ENCODE data around the gene SOHLH2.

Gene SOHLH2

GRCh38 chr13:36131222-36131930, 83.0 kb downstream of the SOHLH2 start, which contains the start of gene DCLK1:
TSS of gene DCLK1 (minus strand) at chr13:36131382.
- peak within 1 kb of the TSS; percentile 26 for H3K4me3 ChIP-seq (replicated peaks; ENCODE audit: low read depth, low read length)
- no peak for DNase-seq (ENCODE audit: extremely low read depth, low read depth)

DNA sequence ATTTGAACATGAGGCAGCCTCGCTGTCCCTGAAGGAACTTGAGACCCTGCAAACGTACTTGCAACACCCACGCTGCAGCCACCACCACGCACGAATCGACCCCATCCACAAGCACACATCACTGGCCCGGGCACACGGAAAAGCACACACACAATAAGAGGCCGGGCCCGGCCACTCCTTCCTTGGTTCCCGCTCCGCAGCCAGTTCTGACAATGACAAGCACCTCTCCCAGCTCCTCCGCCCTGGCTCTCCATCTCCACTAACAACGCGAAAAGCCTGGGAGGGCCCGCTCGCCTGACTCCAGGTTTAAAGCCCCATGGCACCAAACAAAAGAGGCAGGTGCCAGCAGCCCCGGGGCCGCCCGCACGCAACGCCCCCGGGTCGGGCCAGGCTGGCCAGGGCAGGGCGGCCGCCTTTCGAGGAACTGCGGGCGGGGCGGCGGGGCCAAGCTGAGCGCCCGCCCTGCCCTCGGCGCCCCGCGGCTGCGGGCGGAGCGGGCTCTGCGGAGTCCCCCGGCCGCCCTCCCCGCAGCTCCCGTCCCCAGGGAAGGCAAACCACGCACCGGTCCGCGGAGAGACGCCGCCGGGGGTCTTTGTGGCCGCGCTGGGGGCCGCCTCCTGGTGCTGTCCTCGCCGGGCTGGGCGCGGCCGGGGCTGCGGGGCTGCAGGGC, 83.7 kb downstream of the SOHLH2 start:
- TF ChIP-seq, protein P1, sequence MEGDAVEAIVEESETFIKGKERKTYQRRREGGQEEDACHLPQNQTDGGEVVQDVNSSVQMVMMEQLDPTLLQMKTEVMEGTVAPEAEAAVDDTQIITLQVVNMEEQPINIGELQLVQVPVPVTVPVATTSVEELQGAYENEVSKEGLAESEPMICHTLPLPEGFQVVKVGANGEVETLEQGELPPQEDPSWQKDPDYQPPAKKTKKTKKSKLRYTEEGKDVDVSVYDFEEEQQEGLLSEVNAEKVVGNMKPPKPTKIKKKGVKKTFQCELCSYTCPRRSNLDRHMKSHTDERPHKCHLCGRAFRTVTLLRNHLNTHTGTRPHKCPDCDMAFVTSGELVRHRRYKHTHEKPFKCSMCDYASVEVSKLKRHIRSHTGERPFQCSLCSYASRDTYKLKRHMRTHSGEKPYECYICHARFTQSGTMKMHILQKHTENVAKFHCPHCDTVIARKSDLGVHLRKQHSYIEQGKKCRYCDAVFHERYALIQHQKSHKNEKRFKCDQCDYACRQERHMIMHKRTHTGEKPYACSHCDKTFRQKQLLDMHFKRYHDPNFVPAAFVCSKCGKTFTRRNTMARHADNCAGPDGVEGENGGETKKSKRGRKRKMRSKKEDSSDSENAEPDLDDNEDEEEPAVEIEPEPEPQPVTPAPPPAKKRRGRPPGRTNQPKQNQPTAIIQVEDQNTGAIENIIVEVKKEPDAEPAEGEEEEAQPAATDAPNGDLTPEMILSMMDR (IDR thresholded peaks at IDR 0.05; ENCODE audit: low read depth, low read length, missing control alignments): no peak
- H3K4me3 ChIP-seq (replicated peaks; ENCODE audit: low read depth, low read length): peak overlapping the region; percentile 24
- no peak for DNase-seq (ENCODE audit: extremely low read depth, low read depth)

More at GRCh38 chr13:36131222-36131930, 83.0 kb downstream of the SOHLH2 start, which contains the start of gene DCLK1:
- TF ChIP-seq, protein P1 (IDR thresholded peaks at IDR 0.05; ENCODE audit: low read depth, low read length, missing control alignments): no peak

GRCh38 chr13:36130193-36130551, 84.2 kb downstream of the SOHLH2 start:
- TF ChIP-seq, protein P1 (IDR thresholded peaks at IDR 0.05; ENCODE audit: low read depth, low read length, missing control alignments): no peak
- no peak overlapping the region; the same call in 1 of the 2 replicates for H3K4me3 ChIP-seq (replicated peaks; ENCODE audit: low read depth, low read length)

GRCh38 chr13:36129539-36129938, 84.8 kb downstream of the SOHLH2 start:
- H3K4me3 ChIP-seq (replicated peaks; ENCODE audit: low read depth, low read length): no peak overlapping the region
- DNase-seq (ENCODE audit: extremely low read depth, low read depth): no peak

More at GRCh38 chr13:36130193-36130551, 84.2 kb downstream of the SOHLH2 start:
- no peak for DNase-seq (ENCODE audit: extremely low read depth, low read depth)

GRCh38 chr13:36126491-36126890, 87.9 kb downstream of the SOHLH2 start:
- H3K4me3 ChIP-seq (replicated peaks; ENCODE audit: low read depth, low read length): no peak overlapping the region
- no peak for DNase-seq (ENCODE audit: extremely low read depth, low read depth)
- TF ChIP-seq, protein P1 (IDR thresholded peaks at IDR 0.05; ENCODE audit: low read depth, low read length, missing control alignments): no peak

More at GRCh38 chr13:36129539-36129938, 84.8 kb downstream of the SOHLH2 start:
- TF ChIP-seq, protein P1 (IDR thresholded peaks at IDR 0.05; ENCODE audit: low read depth, low read length, missing control alignments): no peak

- DNase-seq (ENCODE audit: extremely low read depth, low read depth): no peak
- TF ChIP-seq, protein P1 (IDR thresholded peaks at IDR 0.05; ENCODE audit: low read depth, low read length, missing control alignments): no peak
- H3K4me3 ChIP-seq (replicated peaks; ENCODE audit: low read depth, low read length): no peak overlapping the region
These were observed 88.5 kb downstream of the SOHLH2 start for GRCh38 chr13:36125841-36126240.

Measured in HFF-Myc (cell line).